GM12873 (cell line): Measurements from ENCODE around the gene C2CD2L.

Source experiments
- CTCF ChIP-seq: IDR thresholded peaks from 2 replicates; pipeline ENCODE4 v1.5.1; 2012; ENCODE audit warnings: low read depth, mild to moderate bottlenecking, moderate library complexity, low read length, control low read depth; ENCODE audit not compliant: insufficient read depth; ENCODE audit errors: missing control alignments

C2CD2L gene

GRCh38 chr11:119107538-119108145 lies 498 bp downstream of the C2CD2L start:
- no peak for TF ChIP-seq CTCF

GRCh38 chr11:119108146-119108856 lies 1.2 kb downstream of the C2CD2L start:
- no peak for TF ChIP-seq CTCF

GRCh38 chr11:119108857-119109221 lies 1.7 kb downstream of the C2CD2L start:
- TF ChIP-seq CTCF = no peak

- no peak for TF ChIP-seq CTCF
These were observed 2.7 kb downstream of the C2CD2L start for GRCh38 chr11:119109843-119110242.

GRCh38 chr11:119110439-119110838 lies 3.3 kb downstream of the C2CD2L start:
- no peak for TF ChIP-seq CTCF

- TF ChIP-seq CTCF = no peak
These were observed 4.3 kb downstream of the C2CD2L start for GRCh38 chr11:119111361-119111925.

- TF ChIP-seq CTCF = no peak
These were observed 5.3 kb downstream of the C2CD2L start for GRCh38 chr11:119112314-119113020.
